HL-60 (cell line): Measurements from ENCODE around the gene OAS1.

ENCODE experiments used
- DNase-seq, 2 experiments: peaks; one replicate each; pipeline ENCODE4 v3.0.0-alpha.2; 2010 to 2020; ENCODE audit warnings: low read depth in 1 of 2, low spot score in 1 of 2
- H3K27ac ChIP-seq: fragments of 250-450 bp; sonication (Bioruptor Pico); replicated peaks from 2 replicates; pipeline ENCODE4 v1.5.1; 2020; ENCODE audit warnings: mild to moderate bottlenecking, moderate library complexity
- H3K27me3 ChIP-seq: fragments of 250-450 bp; sonication (Bioruptor Pico); 2 replicates; pipeline ENCODE4 v1.5.1; 2021; ENCODE audit warnings: mild to moderate bottlenecking, moderate library complexity; ENCODE audit not compliant: insufficient read depth, poor library complexity, severe bottlenecking
- H3K4me3 ChIP-seq: replicated peaks from 2 replicates; pipeline ENCODE4 v1.5.1; 2011; ENCODE audit warnings: mild to moderate bottlenecking, control low read depth, low read length; ENCODE audit not compliant: insufficient read depth
- CTCF ChIP-seq: IDR thresholded peaks from one replicate; pipeline ENCODE4 v1.5.1; 2011; ENCODE audit warnings: low read length, control low read depth, inconsistent platforms; ENCODE audit not compliant: insufficient read depth
- GABPA ChIP-seq: IDR thresholded peaks from 2 replicates; pipeline ENCODE4 v1.6.1; 2012; ENCODE audit warnings: low read depth
- POLR2AphosphoS5 ChIP-seq: IDR thresholded peaks from 2 replicates; pipeline ENCODE4 v1.6.1; 2012; ENCODE audit warnings: low read depth
- SPI1 ChIP-seq: IDR thresholded peaks from 2 replicates; pipeline ENCODE4 v1.6.1; 2012; ENCODE audit warnings: low read depth, mild to moderate bottlenecking, borderline replicate concordance
- TF ChIP-seq, protein P1 (sequence below): IDR thresholded peaks from 2 replicates; pipeline ENCODE4 v1.6.1; 2012; ENCODE audit warnings: low read depth; ENCODE audit not compliant: insufficient replicate concordance

The OAS1 gene

DNA sequence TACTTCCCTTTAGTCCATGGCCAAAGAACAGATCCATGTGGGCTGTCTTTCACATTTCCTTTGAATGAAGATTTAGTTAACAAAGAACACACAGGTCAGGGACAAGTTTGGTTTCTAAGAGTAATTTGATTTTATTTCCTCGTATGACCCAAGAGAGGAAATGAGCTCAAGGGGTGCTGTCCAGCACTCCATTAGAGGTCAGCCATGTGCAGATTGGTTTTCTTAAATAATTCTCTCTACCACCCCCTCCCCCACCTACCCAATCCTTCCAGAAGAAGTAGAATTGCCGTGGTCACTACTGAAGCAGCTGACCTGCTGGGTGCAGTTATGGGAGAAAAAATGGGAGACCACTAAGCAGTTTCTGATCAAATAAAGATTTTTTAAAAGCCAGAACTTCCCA lies 13.9 kb upstream of the OAS1 start:
- H3K27me3 ChIP-seq = no peaks in the 10 kb centered on the region
- no peak overlapping the region for H3K27ac ChIP-seq
- H3K4me3 ChIP-seq = no peak overlapping the region
- no peak for TF ChIP-seq CTCF
- TF ChIP-seq, protein P1, sequence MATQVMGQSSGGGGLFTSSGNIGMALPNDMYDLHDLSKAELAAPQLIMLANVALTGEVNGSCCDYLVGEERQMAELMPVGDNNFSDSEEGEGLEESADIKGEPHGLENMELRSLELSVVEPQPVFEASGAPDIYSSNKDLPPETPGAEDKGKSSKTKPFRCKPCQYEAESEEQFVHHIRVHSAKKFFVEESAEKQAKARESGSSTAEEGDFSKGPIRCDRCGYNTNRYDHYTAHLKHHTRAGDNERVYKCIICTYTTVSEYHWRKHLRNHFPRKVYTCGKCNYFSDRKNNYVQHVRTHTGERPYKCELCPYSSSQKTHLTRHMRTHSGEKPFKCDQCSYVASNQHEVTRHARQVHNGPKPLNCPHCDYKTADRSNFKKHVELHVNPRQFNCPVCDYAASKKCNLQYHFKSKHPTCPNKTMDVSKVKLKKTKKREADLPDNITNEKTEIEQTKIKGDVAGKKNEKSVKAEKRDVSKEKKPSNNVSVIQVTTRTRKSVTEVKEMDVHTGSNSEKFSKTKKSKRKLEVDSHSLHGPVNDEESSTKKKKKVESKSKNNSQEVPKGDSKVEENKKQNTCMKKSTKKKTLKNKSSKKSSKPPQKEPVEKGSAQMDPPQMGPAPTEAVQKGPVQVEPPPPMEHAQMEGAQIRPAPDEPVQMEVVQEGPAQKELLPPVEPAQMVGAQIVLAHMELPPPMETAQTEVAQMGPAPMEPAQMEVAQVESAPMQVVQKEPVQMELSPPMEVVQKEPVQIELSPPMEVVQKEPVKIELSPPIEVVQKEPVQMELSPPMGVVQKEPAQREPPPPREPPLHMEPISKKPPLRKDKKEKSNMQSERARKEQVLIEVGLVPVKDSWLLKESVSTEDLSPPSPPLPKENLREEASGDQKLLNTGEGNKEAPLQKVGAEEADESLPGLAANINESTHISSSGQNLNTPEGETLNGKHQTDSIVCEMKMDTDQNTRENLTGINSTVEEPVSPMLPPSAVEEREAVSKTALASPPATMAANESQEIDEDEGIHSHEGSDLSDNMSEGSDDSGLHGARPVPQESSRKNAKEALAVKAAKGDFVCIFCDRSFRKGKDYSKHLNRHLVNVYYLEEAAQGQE = peak; percentile 86
- DNase-seq = no peak

DNA sequence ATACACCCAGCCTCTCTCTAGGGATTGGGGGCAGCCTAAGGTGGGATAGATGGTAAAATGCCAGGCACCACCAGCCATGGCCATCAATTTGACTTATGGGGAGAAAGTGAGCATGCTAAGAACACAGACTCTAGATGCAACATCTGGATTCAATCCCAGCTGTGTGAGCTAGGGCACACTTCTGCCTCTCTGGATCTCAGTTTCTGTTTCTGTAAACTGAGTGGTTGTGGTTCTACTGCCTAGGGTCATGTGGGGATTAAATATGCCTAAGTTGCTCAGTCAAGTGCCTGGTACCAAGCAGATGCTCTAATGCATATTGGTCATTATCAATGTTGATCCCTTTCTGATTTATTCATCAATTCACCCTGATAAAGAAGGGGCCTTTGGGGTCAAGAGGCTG lies 12.6 kb upstream of the OAS1 start:
- DNase-seq = no peak
- Histone ChIP-seq H3K27me3 (no peaks in the 10 kb centered on the region), H3K4me3 (no peak overlapping the region), H3K27ac (no peak overlapping the region)
- TF ChIP-seq, protein P1 = no peak
- no peak for TF ChIP-seq CTCF
- TF ChIP-seq POLR2AphosphoS5 = no peak
- TF ChIP-seq SPI1 = no peak
- no peak for TF ChIP-seq GABPA

DNA sequence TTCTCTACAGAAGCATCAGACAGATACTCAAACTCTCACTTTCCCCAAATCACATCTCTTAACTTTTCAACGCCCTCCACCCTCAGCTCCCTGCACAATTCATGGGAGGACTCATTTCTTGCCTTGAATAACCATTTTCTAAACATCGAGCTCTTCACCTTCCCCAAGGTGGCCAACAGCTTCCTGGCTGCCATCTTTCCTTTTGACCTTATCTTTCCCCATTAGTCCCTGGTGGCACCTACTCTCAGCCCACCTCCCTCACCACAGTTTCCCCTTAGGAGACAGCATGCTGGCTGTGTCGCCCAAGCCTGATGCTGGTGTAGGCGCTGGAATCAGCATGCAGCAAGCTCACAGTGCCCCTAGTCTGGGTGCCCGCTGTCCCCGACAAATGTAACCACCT lies 8.4 kb upstream of the OAS1 start:
- no peaks in the 10 kb centered on the region for H3K27me3 ChIP-seq
- H3K4me3 ChIP-seq = no peak overlapping the region
- H3K27ac ChIP-seq = no peak overlapping the region
- TF ChIP-seq, protein P1 = no peak
- TF ChIP-seq POLR2AphosphoS5 (no peak), GABPA (no peak), SPI1 (no peak), CTCF (no peak)
- no peak for DNase-seq
